Kidney epithelial cell (primary cell): ENCODE measurements around the gene UTF1. TPM values are rescaled to one million over a fixed set of nuclear protein-coding genes. Genes with fewer than 3 reads are reported as not detected.

Experiments used
- DNase-seq: peaks from one replicate; pipeline ENCODE4 v3.0.0-alpha.2; 2010; ENCODE audit warnings: low read depth
- H3K27me3 ChIP-seq: 2 replicates; pipeline ENCODE4 v1.6.0; 2011; ENCODE audit warnings: low read length; ENCODE audit not compliant: control insufficient read depth, insufficient read depth
- H3K36me3 ChIP-seq: 2 replicates; pipeline ENCODE4 v1.5.1; 2011; ENCODE audit warnings: low read length; ENCODE audit not compliant: control insufficient read depth, insufficient read depth
- H3K4me3 ChIP-seq: 2 replicates; pipeline ENCODE4 v1.5.1; 2011; ENCODE audit warnings: low read depth, mild to moderate bottlenecking, control low read depth, low read length
- total RNA-seq: library from RNA; depleted of rRNA; stranded (reverse); fragments of >200 nt; gene quantifications from 2 replicates; pipeline ENCODE4 v1.2.3, GENCODE V29; 2015
- TF ChIP-seq, protein P1 (sequence below): IDR thresholded peaks from 2 replicates; pipeline ENCODE4 v1.5.1; 2011; ENCODE audit warnings: mild to moderate bottlenecking, moderate library complexity, low read length, control low read depth, inconsistent platforms; ENCODE audit not compliant: insufficient read depth, poor library complexity, severe bottlenecking

UTF1 gene
- total RNA-seq, 1 donor from 2014 or later, result not detected

DNA sequence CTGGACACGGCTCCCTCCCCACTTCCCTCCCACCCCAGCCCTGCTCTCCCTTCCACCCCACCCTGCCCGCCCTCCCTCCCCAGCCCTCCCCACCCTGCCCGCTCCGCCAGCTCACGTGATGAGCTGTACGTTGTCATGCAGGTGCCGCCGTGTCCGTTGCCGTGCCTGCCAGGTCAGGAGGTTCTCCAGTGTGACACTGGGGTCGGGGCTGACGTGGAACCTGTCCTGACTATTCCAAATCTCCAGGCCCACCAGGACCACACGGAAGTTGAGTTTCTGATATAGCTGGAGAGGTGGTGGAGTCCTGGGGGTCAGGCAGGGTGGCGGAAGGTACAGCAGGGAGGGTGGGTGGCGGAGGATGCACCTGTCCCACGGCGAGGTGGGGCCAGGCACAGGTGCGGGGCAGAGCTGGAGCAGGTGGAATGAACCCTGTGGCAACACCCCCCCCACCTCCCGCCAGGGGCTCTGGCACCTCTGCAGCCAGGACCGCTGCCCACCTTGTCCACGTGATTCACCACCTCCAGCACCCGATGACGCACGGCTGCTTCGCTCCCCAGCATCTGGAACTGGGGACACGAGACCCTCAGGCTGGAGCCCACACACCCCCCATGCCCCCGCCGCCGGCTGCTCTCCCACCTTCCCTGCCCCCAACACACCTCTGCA, 42.4 kb downstream of the UTF1 start:
- TF ChIP-seq, protein P1, sequence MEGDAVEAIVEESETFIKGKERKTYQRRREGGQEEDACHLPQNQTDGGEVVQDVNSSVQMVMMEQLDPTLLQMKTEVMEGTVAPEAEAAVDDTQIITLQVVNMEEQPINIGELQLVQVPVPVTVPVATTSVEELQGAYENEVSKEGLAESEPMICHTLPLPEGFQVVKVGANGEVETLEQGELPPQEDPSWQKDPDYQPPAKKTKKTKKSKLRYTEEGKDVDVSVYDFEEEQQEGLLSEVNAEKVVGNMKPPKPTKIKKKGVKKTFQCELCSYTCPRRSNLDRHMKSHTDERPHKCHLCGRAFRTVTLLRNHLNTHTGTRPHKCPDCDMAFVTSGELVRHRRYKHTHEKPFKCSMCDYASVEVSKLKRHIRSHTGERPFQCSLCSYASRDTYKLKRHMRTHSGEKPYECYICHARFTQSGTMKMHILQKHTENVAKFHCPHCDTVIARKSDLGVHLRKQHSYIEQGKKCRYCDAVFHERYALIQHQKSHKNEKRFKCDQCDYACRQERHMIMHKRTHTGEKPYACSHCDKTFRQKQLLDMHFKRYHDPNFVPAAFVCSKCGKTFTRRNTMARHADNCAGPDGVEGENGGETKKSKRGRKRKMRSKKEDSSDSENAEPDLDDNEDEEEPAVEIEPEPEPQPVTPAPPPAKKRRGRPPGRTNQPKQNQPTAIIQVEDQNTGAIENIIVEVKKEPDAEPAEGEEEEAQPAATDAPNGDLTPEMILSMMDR, result no peak
- H3K36me3 ChIP-seq, result no peaks in the 10 kb centered on the region

DNA sequence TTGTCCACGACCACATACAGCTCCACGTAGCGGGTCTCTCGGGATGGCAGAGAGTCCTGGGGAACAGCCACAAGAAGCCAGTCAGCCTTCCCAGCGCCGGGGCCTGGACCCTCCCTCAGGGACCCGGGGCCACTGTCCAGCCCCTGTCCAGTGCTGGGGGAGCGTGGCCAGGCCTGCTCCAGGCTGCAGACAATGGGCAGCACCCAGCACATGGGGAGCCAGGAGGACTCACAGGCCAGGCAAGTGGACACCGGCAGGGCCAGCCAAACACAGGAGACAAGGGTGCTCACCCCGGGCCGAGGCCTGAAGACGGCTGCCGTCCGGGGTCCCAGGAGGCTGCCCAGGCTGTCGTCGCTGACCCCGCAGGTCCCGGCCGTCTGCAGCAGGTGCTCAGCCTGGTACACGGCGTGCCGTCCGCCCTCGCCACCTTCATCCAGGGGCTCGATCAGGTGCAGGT, 43.0 kb downstream of the UTF1 start:
- Histone ChIP-seq H3K4me3 (no peak overlapping the region), H3K36me3 (peaks cover 1% of the 10 kb centered on the region), H3K27me3 (peaks cover 12% of the 10 kb centered on the region)
- DNase-seq, result no peak
- TF ChIP-seq, protein P1, result no peak

More for the DNA sequence above, 42.4 kb downstream of the UTF1 start:
- DNase-seq, result no peak
- peaks cover 12% of the 10 kb centered on the region for H3K27me3 ChIP-seq
- no peak overlapping the region for H3K4me3 ChIP-seq

DNA sequence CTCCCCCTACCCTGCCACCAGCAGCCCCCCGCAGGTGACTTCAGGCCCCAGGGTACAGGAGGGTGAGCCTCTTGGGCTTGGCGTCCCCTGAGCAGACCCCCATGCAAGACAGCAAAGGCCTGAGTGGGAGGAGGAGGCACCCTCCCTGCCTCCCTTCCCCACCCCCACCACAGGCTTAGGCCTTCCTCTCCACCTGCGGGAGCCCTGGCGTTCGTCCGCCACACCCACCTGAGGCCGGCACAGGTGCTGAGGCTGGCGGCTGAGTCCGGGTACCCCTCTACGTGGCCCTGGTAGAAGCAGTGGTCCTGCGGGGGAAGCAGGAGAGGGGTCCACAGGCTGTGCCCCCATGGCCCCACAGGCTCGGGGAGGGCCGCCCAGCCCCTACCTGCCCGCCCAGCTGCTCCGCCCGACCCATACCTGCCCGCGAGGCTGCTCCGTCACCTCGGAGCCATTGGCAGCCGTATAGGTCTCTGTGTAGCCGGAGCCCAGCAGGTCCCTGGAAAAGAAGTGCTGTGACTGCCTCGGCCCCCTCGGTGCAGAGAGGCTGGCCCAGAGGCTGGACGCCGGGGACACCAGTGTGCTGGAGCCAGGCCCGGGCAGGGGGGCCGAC, 43.6 kb downstream of the UTF1 start:
- DNase-seq, result no peak
- Histone ChIP-seq H3K27me3 (peaks cover 12% of the 10 kb centered on the region), H3K36me3 (peaks cover 2% of the 10 kb centered on the region), H3K4me3 (no peak overlapping the region)
- TF ChIP-seq, protein P1, result no peak

DNA sequence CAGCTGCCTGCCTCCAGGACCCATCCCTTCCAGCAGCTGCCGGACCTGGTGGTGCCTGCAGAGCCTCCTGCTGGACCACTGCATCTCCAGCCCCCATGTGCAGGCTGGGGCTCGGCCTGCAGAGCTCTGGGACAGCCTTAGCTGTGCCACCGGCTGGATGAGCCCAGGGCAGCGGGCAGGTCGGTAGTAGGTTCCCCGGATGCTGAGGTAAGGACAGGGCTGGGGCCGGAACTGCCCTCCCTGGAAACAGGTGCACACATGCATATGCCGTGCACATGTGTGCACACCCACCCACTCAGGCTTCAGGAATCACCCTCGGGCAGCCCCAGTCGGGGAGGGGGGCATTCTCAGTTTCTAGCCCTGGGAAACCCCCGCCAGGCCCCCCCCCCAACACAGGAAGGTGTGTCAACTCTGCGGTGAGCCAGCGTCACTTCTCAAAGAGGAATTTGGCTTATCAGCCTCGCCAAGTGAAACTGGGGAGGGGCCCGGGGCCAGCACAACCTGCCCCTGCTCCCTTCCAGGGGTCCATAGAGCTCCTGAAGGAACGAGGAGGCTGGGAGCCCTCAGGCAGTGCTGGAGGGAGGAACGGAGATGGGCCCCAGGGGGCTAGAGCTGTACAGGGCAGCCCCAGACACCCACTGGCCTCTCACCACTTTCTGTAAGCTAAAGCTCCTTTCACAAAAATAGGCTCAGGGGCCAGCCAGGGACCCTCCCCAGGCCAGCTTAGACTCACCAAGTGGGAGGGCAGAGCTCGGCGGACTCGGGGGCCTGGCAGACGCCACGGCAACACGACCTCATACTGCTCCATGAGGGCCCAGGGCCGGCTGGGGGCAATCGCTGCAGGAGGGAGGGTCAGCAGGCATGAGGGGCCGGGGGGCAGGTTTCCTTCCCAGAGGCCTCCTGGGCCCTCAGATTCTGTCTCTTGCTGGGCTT, 45.0 kb downstream of the UTF1 start:
- TF ChIP-seq, protein P1, result no peak
- peaks cover 12% of the 10 kb centered on the region for H3K27me3 ChIP-seq
- DNase-seq, result no peak
- H3K4me3 ChIP-seq, result no peak overlapping the region
- H3K36me3 ChIP-seq, result peaks cover 2% of the 10 kb centered on the region

DNA sequence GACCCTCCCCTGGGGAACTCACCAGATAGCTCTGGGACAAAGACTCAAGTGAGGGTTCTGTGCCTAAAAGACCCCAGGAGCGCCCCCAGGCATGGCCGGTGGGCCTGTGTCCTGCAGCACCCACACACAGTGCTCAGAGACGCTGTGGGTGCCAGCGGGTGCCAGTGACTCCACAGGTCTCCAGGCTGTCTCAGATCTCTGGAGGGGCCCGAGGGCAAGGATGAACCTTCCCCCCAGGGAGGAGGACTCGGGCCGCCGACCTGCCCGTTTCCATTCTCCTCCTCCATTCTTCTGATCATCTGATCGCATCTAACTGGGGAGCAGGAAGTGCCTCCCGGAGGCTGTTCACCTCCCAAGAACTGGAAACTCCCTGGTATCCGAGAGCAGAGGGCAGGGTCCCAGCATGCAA, 45.7 kb downstream of the UTF1 start:
- Histone ChIP-seq H3K4me3 (no peak overlapping the region), H3K27me3 (peaks cover 12% of the 10 kb centered on the region), H3K36me3 (peaks cover 2% of the 10 kb centered on the region)
- TF ChIP-seq, protein P1, result no peak
- no peak for DNase-seq
